Erythroblast (primary cell): Measurements from ENCODE around the gene ARL4D.
A peak's percentile ranks its signal among the peaks of the same experiment; 100 is the strongest.

Experiments
- DNase-seq, 2 experiments: peaks; one replicate each; lab custom pipeline; 2025; lab: John Stamatoyannopoulos, UW
- GATA1 ChIP-seq: IDR thresholded peaks from 2 replicates; pipeline ENCODE4 v1.6.1; 2011; ENCODE audit warnings: low read depth, mild to moderate bottlenecking, control low read depth, low read length, moderate library complexity
- POLR2A ChIP-seq: IDR thresholded peaks from 2 replicates; pipeline ENCODE4 v1.6.1; 2011; ENCODE audit warnings: mild to moderate bottlenecking, low read length

Gene ARL4D

GRCh38 chr17:43398724-43399595, at the start of gene ARL4D:
Gene ARL4D, plus strand, starts transcription at chr17:43398993. Its CDS starts 740 bp downstream, at chr17:43399733.
- peak; percentile 86 to 89 for DNase-seq

DNA sequence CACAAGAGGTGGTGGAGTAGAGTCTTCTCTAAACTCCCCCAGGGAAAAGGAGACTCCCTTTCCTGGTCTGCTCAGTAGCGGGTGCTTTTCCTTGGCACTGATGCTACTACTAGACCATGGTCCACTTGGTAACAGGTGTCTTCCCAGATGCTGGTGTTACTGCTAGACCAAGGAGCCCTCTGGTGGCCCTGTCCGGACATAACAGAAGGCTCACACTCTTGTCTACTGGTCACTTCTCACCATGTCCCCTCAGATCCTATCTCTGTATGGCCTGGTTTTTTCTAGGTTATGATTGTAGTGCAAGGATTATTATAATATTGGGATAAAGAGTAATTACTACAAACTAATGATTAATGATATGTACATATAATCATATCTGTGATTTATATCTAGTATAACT, 49.7 kb upstream of the ARL4D start:
- TF ChIP-seq GATA1, result no peak
- no peak for TF ChIP-seq POLR2A
- DNase-seq, result no peak

More at GRCh38 chr17:43398724-43399595, at the start of gene ARL4D:
- TF ChIP-seq GATA1, result no peak
- TF ChIP-seq POLR2A, result peak; percentile 15

GRCh38 chr17:43350888-43351361, 47.9 kb upstream of the ARL4D start:
- DNase-seq, result peak; percentile 76 to 80
- TF ChIP-seq GATA1 (no peak), POLR2A (peak; percentile 63)

DNA sequence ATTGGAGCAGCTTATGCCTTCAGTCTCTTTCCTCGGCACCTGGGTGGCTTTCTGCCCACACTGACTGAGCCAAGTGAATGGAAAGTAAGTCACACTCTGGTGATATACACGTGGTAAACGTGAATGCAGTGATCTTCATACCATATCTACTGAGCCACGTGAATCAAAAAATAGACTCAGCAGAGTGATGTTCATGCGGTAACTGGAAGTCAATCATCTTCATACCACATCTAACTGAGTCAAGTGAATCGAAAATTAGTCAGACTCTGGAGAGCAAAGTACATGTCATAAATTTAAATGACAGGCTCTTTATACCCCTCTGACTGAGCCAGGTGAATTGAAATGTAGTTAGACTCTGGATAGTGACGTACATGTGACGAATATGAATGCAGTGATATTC, 47.1 kb upstream of the ARL4D start:
- DNase-seq, result no peak
- TF ChIP-seq GATA1 (no peak), POLR2A (no peak)

DNA sequence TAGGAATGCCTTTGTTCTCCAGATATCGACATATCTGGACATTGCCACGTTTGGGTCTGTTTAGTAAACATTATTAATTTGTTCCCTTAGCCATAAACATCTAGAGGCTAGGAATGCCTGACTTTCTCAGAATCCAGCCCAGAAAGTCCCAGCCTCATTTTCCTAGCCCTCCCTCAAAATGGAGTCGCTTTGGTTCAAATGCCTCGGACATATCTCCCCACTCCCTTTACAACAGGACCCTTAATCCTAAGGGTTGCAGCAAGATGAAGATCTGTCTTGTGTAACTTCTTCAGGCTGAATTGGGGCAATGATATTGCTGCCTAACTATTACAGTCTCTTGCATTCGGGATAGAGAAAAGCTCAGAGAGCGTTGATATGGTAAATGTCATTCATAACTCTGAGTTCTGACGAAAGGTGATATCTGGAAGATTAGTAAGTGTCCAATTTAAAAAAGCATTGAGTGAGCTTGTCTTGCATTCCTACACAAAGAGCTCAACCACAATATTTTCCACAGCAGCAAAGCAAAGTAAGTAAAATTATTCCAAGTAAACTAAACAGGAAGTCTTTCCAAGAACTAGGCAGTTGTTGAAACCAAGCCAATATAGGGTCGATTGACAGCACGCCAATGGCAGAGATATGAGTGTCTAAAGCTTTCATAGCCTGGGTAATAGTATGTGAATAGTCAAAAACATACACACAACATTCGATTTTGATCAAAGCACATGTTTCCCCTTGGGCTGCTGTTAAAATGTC, 46.0 kb upstream of the ARL4D start:
- DNase-seq, result no peak
- no peak for TF ChIP-seq POLR2A
- no peak for TF ChIP-seq GATA1

- no peak for TF ChIP-seq GATA1
- TF ChIP-seq POLR2A, result no peak
- no peak for DNase-seq
Observed at GRCh38 chr17:43353393-43353792, 45.4 kb upstream of the ARL4D start.

- TF ChIP-seq POLR2A (no peak), GATA1 (no peak)
- DNase-seq, result peak; percentile 69 to 85
Observed at GRCh38 chr17:43354371-43354770, 44.4 kb upstream of the ARL4D start.

DNA sequence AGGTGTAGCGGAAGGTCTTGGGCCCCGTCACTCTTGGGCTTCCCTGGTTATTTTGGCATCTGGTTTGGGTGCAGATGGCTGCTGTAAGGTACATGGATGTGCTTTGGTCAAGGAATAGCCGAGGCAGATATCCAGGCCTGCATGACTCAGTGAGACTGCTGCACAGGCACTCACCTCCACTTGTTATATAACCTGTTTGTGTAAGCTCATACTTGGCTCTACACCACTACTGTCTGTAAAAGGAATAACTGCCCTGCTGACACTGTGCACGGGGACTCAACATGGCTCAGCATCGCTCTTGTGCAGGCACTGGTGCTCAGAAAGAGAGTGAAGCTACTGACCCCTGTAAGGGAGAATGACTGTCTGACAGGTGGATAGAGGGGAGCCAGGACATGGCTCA, 42.3 kb upstream of the ARL4D start:
- no peak for DNase-seq
- no peak for TF ChIP-seq GATA1

- DNase-seq, result no peak
Observed at GRCh38 chr17:43356999-43357398, 41.8 kb upstream of the ARL4D start.

DNA sequence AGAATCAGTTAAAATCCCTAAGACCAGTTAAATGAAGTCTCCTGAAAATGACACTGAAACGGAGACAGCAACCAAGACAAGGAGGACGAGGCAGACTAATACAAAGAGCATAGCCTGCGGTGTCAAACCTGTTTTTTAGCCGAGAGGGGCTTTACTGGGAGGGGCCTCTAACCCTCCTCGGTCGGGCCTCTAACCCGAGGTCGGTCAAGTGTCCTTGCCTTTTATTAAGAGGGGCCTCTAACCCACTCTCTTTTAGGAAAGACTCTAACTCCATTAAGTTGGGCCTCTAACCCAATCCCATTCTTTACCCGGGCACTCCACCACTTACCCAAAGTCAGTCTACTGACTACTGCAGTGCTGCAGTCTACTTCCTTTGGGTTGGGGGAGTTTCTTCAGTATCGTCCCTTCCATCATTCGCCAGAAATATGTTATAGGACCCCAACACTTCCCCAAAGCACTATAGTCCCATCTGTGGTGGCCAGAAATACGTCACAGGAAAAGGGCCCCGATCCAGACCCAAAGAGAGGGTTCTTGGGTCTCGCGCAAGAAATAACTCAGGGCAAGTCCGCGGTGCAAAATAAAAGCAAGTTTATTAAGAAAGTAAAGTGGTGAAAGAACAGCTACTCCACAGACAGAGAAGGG, 39.2 kb upstream of the ARL4D start:
- TF ChIP-seq POLR2A, result no peak
- no peak for TF ChIP-seq GATA1
- DNase-seq, result no peak

More at GRCh38 chr17:43356999-43357398, 41.8 kb upstream of the ARL4D start:
- TF ChIP-seq POLR2A (no peak), GATA1 (no peak)

DNA sequence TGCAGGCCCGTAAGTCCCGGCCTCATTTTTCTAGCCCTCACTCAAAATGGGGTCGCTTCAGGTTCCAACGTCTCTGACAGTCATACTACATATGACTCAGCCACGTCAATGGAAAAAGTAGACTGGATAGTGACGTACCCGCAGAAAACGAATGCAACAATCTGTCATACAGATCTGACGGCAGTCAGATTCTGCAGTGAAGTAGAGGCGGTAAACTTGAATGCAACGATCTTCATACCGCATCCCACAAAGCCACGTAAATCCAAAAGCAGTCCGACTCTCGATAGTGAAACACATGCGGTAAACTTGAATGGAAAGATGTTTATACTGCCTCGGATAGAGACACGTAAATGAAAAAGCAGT, 38.4 kb upstream of the ARL4D start:
- TF ChIP-seq GATA1, result no peak
- DNase-seq, result peak; percentile 93 to 94

- peak; percentile 97 to 100 for DNase-seq
- TF ChIP-seq GATA1, result no peak
- TF ChIP-seq POLR2A, result peak; percentile 100
Observed at GRCh38 chr17:43360739-43361505, 37.9 kb upstream of the ARL4D start.
